ENCODE measurements around the gene CLEC16A.

Gene CLEC16A

GRCh38 chr16:11181242-11181898, 237.0 kb downstream of the CLEC16A start:
- Histone ChIP-seq H3K27me3 (ENCODE audit: insufficient read depth, low read length, poor library complexity) (no peaks in the 10 kb centered on the region), H3K4me2 (ENCODE audit: insufficient read depth, low read length) (no peak overlapping the region), H3K4me3 (ENCODE audit: low read depth in 1 of 2, low read length in 2 of 2) (no peak overlapping the region), H3K4me1 (ENCODE audit: insufficient read depth, low read length) (peaks cover 20% of the 10 kb centered on the region), H3K9me3 (ENCODE audit: insufficient read depth, low read length, severe bottlenecking) (no peaks in the 10 kb centered on the region), H3K9ac (ENCODE audit: low read depth, low read length) (0 out of 2 replicates have a peak overlapping the region, but pooled peaks have one; percentile 23), H3K27ac (ENCODE audit: low read length) (peak overlapping the region; percentile 62), H3K79me2 (ENCODE audit: insufficient read depth, low read length) (no peaks in the 10 kb centered on the region), H2AFZ (ENCODE audit: low read depth, low read length) (no peak overlapping the region), H4K20me1 (ENCODE audit: insufficient read depth, low read length) (no peaks in the 10 kb centered on the region), H3K36me3 (ENCODE audit: insufficient read depth, low read length) (peaks cover 38% of the 10 kb centered on the region)
- TF ChIP-seq CTCF (IDR thresholded peaks at IDR 0.05; ENCODE audit: borderline replicate concordance, extremely low read depth, low read length, poor library complexity, severe bottlenecking): no peak
- TF ChIP-seq EZH2 (IDR thresholded peaks at IDR 0.05; ENCODE audit: borderline replicate concordance, low read depth, low read length, severe bottlenecking): no peak
- DNase-seq (no peak), ATAC-seq (ENCODE audit: insufficient read depth, low read depth) (no peak)

DNA sequence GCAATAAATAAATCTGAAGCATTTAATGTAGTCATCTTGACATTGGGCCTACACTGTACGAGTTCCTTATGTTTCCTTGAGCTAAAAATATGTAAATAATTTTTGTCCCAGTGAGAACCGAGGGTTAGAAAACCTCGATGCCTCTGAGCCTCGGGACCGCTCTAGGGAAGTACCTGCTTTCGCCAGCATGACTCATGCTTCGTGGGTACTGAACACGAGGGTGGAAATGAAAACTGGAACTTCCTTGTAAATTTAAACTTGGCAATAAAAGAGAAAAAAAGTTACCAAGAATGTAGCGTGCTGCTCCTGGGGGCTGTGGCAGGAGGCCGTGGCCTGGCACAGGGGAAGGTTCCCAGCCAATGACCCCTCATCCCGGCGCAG, 237.5 kb downstream of the CLEC16A start:
- Histone ChIP-seq H3K79me2 (ENCODE audit: insufficient read depth, low read length) (no peaks in the 10 kb centered on the region), H3K9ac (ENCODE audit: low read depth, low read length) (no peak overlapping the region)

GRCh38 chr16:11182411-11182810, 238.0 kb downstream of the CLEC16A start:
- peaks cover 38% of the 10 kb centered on the region for H3K36me3 ChIP-seq (ENCODE audit: insufficient read depth, low read length)
- no peak overlapping the region for H3K4me2 ChIP-seq (ENCODE audit: insufficient read depth, low read length)
- H4K20me1 ChIP-seq (ENCODE audit: insufficient read depth, low read length): no peaks in the 10 kb centered on the region
- DNase-seq (no peak), ATAC-seq (ENCODE audit: insufficient read depth, low read depth) (no peak)
- H3K4me1 ChIP-seq (ENCODE audit: insufficient read depth, low read length): peaks cover 20% of the 10 kb centered on the region
- no peaks in the 10 kb centered on the region for H3K9me3 ChIP-seq (ENCODE audit: insufficient read depth, low read length, severe bottlenecking)
- TF ChIP-seq EZH2 (IDR thresholded peaks at IDR 0.05; ENCODE audit: borderline replicate concordance, low read depth, low read length, severe bottlenecking) (no peak), CTCF (IDR thresholded peaks at IDR 0.05; ENCODE audit: borderline replicate concordance, extremely low read depth, low read length, poor library complexity, severe bottlenecking) (no peak)
- no peaks in the 10 kb centered on the region for H3K27me3 ChIP-seq (ENCODE audit: insufficient read depth, low read length, poor library complexity)
- H2AFZ ChIP-seq (ENCODE audit: low read depth, low read length): no peak overlapping the region
- H3K79me2 ChIP-seq (ENCODE audit: insufficient read depth, low read length): no peaks in the 10 kb centered on the region
- H3K27ac ChIP-seq (ENCODE audit: low read length): peak overlapping the region; percentile 62
- no peak overlapping the region for H3K4me3 ChIP-seq (ENCODE audit: low read depth in 1 of 2, low read length in 2 of 2)
- no peak overlapping the region for H3K9ac ChIP-seq (ENCODE audit: low read depth, low read length)

More for the DNA sequence above, 237.5 kb downstream of the CLEC16A start:
- DNase-seq: peak; percentile 35
- Histone ChIP-seq H4K20me1 (ENCODE audit: insufficient read depth, low read length) (no peaks in the 10 kb centered on the region), H3K4me1 (ENCODE audit: insufficient read depth, low read length) (peaks cover 20% of the 10 kb centered on the region), H3K4me2 (ENCODE audit: insufficient read depth, low read length) (no peak overlapping the region), H3K4me3 (ENCODE audit: low read depth in 1 of 2, low read length in 2 of 2) (no peak overlapping the region), H3K36me3 (ENCODE audit: insufficient read depth, low read length) (peaks cover 38% of the 10 kb centered on the region), H2AFZ (ENCODE audit: low read depth, low read length) (no peak overlapping the region), H3K27me3 (ENCODE audit: insufficient read depth, low read length, poor library complexity) (no peaks in the 10 kb centered on the region), H3K9me3 (ENCODE audit: insufficient read depth, low read length, severe bottlenecking) (no peaks in the 10 kb centered on the region), H3K27ac (ENCODE audit: low read length) (peak overlapping the region; percentile 62)
- TF ChIP-seq EZH2 (IDR thresholded peaks at IDR 0.05; ENCODE audit: borderline replicate concordance, low read depth, low read length, severe bottlenecking) (no peak), CTCF (IDR thresholded peaks at IDR 0.05; ENCODE audit: borderline replicate concordance, extremely low read depth, low read length, poor library complexity, severe bottlenecking) (no peak)
- no peak; the same call in 2 of the 3 replicates for ATAC-seq (ENCODE audit: insufficient read depth, low read depth)
